NK-92 treated with Interleukin-12 subunit alpha and Interleukin-12 subunit beta, amount 100 ng/mL, for 24 hours (cell line): Measurements from ENCODE around the gene LCE2C.
"Not testable (repeated sequence)": the region's sequence is repeated elsewhere in the genome, so short reads cannot be mapped to it uniquely, and the experiment has no call there.

Experiments used
- DNase-seq: peaks from one replicate; lab custom pipeline; 2025; lab: John Stamatoyannopoulos, UW

LCE2C gene

GRCh38 chr1:152674983-152675382 is at the start of gene LCE2C:
Gene LCE2C, plus strand, starts transcription at chr1:152675279. Its CDS starts 737 bp downstream, at chr1:152676016.
- not testable (repeated sequence) for DNase-seq

DNA sequence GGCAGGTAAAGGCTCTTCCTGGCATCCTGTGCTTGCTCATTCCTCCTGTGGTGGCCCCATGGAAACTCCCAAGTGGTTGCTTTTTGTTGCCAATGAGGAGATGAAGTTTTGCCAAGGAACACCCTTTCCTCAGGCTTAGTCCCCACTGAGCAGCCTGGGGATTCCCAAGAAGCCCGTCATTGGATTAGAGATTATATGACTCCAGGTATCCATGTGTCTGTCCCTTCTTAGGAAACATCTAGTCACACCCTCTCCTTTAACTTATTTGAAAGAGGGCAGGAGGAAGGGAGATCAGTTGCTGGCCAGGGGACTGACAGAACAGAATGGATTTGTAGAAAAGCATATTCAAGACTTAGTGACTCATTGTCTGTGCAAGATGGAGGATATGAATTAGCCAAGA is 48.3 kb upstream of the LCE2C start:
- DNase-seq: no peak

DNA sequence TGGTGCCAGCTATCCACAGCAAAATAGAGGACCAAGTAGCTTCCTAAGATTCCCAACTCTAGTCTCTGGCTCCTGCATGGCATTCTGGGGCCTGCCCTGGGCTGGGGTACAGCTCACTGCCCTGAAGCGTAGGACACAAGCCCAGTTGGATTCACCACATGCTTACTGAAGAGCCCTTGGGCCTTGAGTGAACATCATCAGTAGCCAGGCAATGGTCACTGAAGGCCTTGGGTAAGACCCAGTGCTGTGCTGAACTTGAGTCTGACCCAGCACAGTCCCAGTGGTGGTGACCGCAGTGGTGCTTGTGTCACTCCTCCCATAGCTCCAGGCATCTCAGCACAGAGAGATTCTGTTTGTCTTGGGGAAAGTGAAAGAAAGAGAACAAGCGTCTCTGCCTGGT is 44.5 kb upstream of the LCE2C start:
- DNase-seq: no peak

GRCh38 chr1:152640351-152640750 is 34.7 kb upstream of the LCE2C start:
- no peak for DNase-seq

- no peak for DNase-seq
Observed at GRCh38 chr1:152643945-152644344, 31.1 kb upstream of the LCE2C start.

DNA sequence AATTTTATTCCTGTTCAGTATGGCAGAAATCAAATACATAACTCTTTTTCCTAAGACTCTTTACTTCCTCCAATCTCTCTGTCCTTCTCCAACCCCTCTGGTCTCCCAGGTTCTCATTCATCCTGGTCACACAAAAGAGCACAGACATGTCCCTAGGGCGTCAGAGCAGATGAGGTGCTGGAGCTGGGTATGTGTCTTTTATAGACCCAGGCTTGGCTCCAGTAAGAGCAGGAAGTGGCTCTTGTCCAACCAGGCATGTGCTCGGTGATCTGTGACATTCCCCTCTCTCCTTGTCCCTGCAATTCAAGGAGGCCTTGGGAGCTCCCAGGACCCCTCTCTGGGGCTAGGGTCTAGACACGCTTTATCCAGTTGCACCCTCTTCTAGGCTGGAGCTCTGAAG is 29.9 kb upstream of the LCE2C start:
- DNase-seq: no peak

DNA sequence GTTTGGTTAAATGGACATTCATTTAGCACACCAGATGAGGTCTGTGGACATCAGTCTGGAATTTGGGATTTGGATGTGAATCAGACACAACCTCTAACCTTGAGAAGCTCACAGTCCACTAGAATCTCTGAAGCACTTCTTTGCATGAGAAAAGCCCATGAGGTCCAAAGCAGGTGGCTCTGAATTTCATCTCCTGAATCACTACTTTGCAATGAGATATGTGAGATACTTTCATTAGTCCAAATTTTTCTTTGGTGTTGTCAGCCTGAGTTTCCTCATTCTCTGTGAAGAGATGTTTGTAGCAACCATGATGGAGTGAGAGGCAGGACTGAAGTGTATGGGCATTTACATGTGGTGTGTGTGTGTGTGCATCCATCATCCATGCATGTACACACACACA is 28.4 kb upstream of the LCE2C start:
- no peak for DNase-seq

- peak; percentile 40 for DNase-seq
Observed at GRCh38 chr1:152654110-152654509, 21.0 kb upstream of the LCE2C start.

DNA sequence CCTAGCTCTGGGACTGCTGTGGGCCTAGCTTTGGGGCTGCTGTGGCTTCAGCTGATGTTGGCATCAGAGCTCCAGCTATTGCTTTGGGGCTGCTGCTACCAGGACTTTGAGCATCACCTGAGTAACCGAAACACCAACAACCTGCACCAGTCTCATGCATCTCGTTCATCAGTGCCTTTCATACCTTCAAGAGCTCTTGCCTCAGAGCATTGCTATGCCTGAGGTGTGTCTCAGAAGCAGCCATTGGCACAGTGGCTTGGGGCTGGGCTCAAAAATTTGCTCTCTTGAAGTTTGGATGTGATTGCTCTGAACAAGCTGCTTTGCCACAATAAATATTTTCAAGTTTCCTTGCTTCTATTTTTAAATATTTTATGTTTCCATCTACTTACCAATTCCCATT is 18.6 kb upstream of the LCE2C start:
- DNase-seq: no peak

- no peak for DNase-seq
Observed at GRCh38 chr1:152657677-152658076, 17.4 kb upstream of the LCE2C start.

- no peak for DNase-seq
Observed at GRCh38 chr1:152658649-152659048, 16.4 kb upstream of the LCE2C start.

- DNase-seq: no peak
Observed at GRCh38 chr1:152663098-152663497, 12.0 kb upstream of the LCE2C start, which contains the start of gene LCE2D. Gene LCE2D, plus strand, starts transcription at chr1:152663380. Its CDS starts 726 bp downstream, at chr1:152664106.

- not testable (repeated sequence) for DNase-seq
Observed at GRCh38 chr1:152666171-152666570, 8.9 kb upstream of the LCE2C start.

- no peak for DNase-seq
Observed at GRCh38 chr1:152667648-152668047, 7.4 kb upstream of the LCE2C start.

GRCh38 chr1:152673016-152673415 is 2.1 kb upstream of the LCE2C start:
- no peak for DNase-seq

- DNase-seq: no peak
Observed at GRCh38 chr1:152679459-152679858, 4.4 kb downstream of the LCE2C start.

DNA sequence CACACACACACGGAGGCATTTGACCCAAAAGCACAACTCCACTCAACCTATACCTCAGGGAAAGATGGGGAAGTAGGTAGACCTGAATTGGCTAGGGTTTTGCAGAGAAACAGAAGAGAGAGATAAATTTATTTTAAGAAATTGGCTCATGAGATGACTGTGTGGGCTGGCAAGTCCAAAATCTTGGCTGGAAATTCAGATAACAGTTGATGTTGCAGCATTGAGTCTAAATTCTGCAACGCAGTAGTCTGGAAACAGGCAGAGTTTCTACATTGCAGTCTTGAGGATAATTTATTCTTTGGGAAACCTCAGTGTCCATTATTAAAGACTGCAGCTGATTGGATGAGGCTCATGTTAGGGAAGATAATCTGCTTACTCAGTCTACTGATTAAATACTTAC is 6.5 kb downstream of the LCE2C start:
- DNase-seq: no peak

- no peak for DNase-seq
Observed at GRCh38 chr1:152683846-152684245, 8.8 kb downstream of the LCE2C start.

DNA sequence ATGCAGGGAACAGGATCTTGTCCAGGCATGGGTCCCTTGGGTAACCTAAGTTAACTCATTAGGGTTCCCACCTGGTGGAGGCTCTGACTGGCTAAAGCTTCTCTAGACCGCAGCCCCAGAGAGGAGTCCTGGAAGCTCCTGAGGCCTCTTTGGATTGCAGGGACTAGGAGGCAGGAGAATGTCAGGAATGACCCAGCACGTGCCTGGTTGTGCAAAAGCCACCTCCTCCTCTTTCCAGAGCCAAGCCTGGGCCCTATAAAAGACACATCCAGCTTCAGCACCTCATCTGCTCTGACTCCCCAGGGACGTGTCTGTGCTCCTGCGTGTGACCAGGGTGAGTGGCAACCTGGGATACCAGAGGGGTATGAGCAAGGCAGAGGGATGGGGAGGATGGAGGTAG is 10.7 kb downstream of the LCE2C start, which contains the start of gene LCE2B:
Gene LCE2B, plus strand, starts transcription at position 301 of the 400 bp plus-strand sequence. CDS start 721 bp downstream, outside the sequence.
- DNase-seq: not testable (repeated sequence)

- no peak for DNase-seq
Observed at GRCh38 chr1:152697701-152698600, 22.9 kb downstream of the LCE2C start, which contains the start of gene LCE2A. Gene LCE2A, plus strand, starts transcription at chr1:152698345. Its CDS starts 557 bp downstream, at chr1:152698902.

GRCh38 chr1:152699746-152700145 is 24.7 kb downstream of the LCE2C start:
- no peak for DNase-seq

GRCh38 chr1:152707860-152708259 is 32.8 kb downstream of the LCE2C start, which contains the start of gene LCE4A:
Gene LCE4A, plus strand, starts transcription at chr1:152708160. Its CDS starts 916 bp downstream, at chr1:152709076.
- DNase-seq: no peak

- no peak for DNase-seq
Observed at GRCh38 chr1:152718238-152718637, 43.2 kb downstream of the LCE2C start.
